ENCODE measurements around the gene MAGI3.

DNA sequence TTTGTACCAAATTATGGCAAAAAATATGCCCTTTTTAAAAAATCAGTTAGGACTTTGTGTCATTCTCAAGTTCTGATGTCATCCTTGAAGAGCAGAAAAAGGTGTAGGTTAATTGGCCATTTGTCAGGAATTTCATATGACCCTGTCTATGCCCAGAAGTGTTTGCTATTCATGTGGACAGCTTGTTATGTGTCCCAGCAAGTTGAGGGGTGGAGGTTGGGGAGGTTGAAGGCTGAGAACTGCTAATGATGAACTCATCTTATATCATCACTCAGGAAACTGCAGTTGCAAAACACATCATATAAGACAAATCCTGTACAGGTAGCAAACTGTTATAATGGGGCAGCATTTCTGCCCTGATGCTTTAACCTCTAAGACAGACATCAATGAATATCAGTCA, 262.5 kb downstream of the MAGI3 start:
- TF ChIP-seq, protein P1, sequence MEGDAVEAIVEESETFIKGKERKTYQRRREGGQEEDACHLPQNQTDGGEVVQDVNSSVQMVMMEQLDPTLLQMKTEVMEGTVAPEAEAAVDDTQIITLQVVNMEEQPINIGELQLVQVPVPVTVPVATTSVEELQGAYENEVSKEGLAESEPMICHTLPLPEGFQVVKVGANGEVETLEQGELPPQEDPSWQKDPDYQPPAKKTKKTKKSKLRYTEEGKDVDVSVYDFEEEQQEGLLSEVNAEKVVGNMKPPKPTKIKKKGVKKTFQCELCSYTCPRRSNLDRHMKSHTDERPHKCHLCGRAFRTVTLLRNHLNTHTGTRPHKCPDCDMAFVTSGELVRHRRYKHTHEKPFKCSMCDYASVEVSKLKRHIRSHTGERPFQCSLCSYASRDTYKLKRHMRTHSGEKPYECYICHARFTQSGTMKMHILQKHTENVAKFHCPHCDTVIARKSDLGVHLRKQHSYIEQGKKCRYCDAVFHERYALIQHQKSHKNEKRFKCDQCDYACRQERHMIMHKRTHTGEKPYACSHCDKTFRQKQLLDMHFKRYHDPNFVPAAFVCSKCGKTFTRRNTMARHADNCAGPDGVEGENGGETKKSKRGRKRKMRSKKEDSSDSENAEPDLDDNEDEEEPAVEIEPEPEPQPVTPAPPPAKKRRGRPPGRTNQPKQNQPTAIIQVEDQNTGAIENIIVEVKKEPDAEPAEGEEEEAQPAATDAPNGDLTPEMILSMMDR (conservative IDR thresholded peaks at IDR 0.05; ENCODE audit: low read depth, low read length) = no peak
- no peak for TF ChIP-seq EZH2 (IDR thresholded peaks at IDR 0.05; ENCODE audit: low read length, unreplicated experiment)
- TF ChIP-seq EZH2phosphoT487 (IDR thresholded peaks at IDR 0.05; ENCODE audit: borderline replicate concordance, low read length) = no peak

Measured in PC-3 (cell line).